ENCODE results near the gene NUCB1.
"Not testable (repeated sequence)": the region's sequence is repeated elsewhere in the genome, so short reads cannot be mapped to it uniquely, and the experiment has no call there.

Gene NUCB1

GRCh38 chr19:48883726-48884125, 16.4 kb upstream of the NUCB1 start:
- H3K9me3 ChIP-seq (ENCODE audit: severe bottlenecking): peaks cover 2% of the 10 kb centered on the region
- no peaks in the 10 kb centered on the region for H3K36me3 ChIP-seq (ENCODE audit: low read depth)
- ATAC-seq (ENCODE audit: low read depth) (no peak), DNase-seq (ENCODE audit: low spot score) (no peak)
- TF ChIP-seq CTCF (IDR thresholded peaks at IDR 0.05; ENCODE audit: poor library complexity, severe bottlenecking): no peak
- no peaks in the 10 kb centered on the region for H3K27me3 ChIP-seq (ENCODE audit: insufficient read depth, poor library complexity, severe bottlenecking)
- H3K27ac ChIP-seq (ENCODE audit: poor library complexity, severe bottlenecking): no peak overlapping the region
- no peaks in the 10 kb centered on the region for H3K4me1 ChIP-seq (ENCODE audit: insufficient read depth, poor library complexity, severe bottlenecking)
- H3K4me3 ChIP-seq (ENCODE audit: severe bottlenecking): no peak overlapping the region

GRCh38 chr19:48887861-48888612, 12.1 kb upstream of the NUCB1 start:
- DNase-seq (ENCODE audit: low spot score) (no peak), ATAC-seq (ENCODE audit: low read depth) (no peak)
- no peak for TF ChIP-seq CTCF (IDR thresholded peaks at IDR 0.05; ENCODE audit: poor library complexity, severe bottlenecking)
- H3K4me3 ChIP-seq (ENCODE audit: severe bottlenecking): no peak overlapping the region
- no peaks in the 10 kb centered on the region for H3K9me3 ChIP-seq (ENCODE audit: severe bottlenecking)
- no peak overlapping the region for H3K27ac ChIP-seq (ENCODE audit: poor library complexity, severe bottlenecking)
- H3K4me1 ChIP-seq (ENCODE audit: insufficient read depth, poor library complexity, severe bottlenecking): no peaks in the 10 kb centered on the region
- no peaks in the 10 kb centered on the region for H3K36me3 ChIP-seq (ENCODE audit: low read depth)
- H3K27me3 ChIP-seq (ENCODE audit: insufficient read depth, poor library complexity, severe bottlenecking): no peaks in the 10 kb centered on the region

GRCh38 chr19:48889496-48889895, 10.6 kb upstream of the NUCB1 start:
- DNase-seq (ENCODE audit: low spot score); H3K27ac ChIP-seq (ENCODE audit: poor library complexity, severe bottlenecking); H3K27me3 ChIP-seq (ENCODE audit: insufficient read depth, poor library complexity, severe bottlenecking); H3K4me3 ChIP-seq (ENCODE audit: severe bottlenecking); H3K9me3 ChIP-seq (ENCODE audit: severe bottlenecking); H3K36me3 ChIP-seq (ENCODE audit: low read depth); ATAC-seq (ENCODE audit: low read depth); H3K4me1 ChIP-seq (ENCODE audit: insufficient read depth, poor library complexity, severe bottlenecking): not testable (repeated sequence)

- H3K27me3 ChIP-seq (ENCODE audit: insufficient read depth, poor library complexity, severe bottlenecking): no peaks in the 10 kb centered on the region
- no peak for TF ChIP-seq CTCF (IDR thresholded peaks at IDR 0.05; ENCODE audit: poor library complexity, severe bottlenecking)
- no peak overlapping the region for H3K27ac ChIP-seq (ENCODE audit: poor library complexity, severe bottlenecking)
- no peaks in the 10 kb centered on the region for H3K4me1 ChIP-seq (ENCODE audit: insufficient read depth, poor library complexity, severe bottlenecking)
- no peaks in the 10 kb centered on the region for H3K9me3 ChIP-seq (ENCODE audit: severe bottlenecking)
- ATAC-seq (ENCODE audit: low read depth): no peak
- H3K36me3 ChIP-seq (ENCODE audit: low read depth): no peaks in the 10 kb centered on the region
- no peak for DNase-seq (ENCODE audit: low spot score)
- H3K4me3 ChIP-seq (ENCODE audit: severe bottlenecking): no peak overlapping the region
These were observed 9.6 kb upstream of the NUCB1 start for GRCh38 chr19:48890551-48890950.

- no peaks in the 10 kb centered on the region for H3K4me1 ChIP-seq (ENCODE audit: insufficient read depth, poor library complexity, severe bottlenecking)
- no peaks in the 10 kb centered on the region for H3K27me3 ChIP-seq (ENCODE audit: insufficient read depth, poor library complexity, severe bottlenecking)
- H3K4me3 ChIP-seq (ENCODE audit: severe bottlenecking): no peak overlapping the region
- no peak overlapping the region for H3K27ac ChIP-seq (ENCODE audit: poor library complexity, severe bottlenecking)
- no peak for TF ChIP-seq CTCF (IDR thresholded peaks at IDR 0.05; ENCODE audit: poor library complexity, severe bottlenecking)
- H3K36me3 ChIP-seq (ENCODE audit: low read depth): no peaks in the 10 kb centered on the region
- no peaks in the 10 kb centered on the region for H3K9me3 ChIP-seq (ENCODE audit: severe bottlenecking)
- DNase-seq (ENCODE audit: low spot score): no peak
- no peak for ATAC-seq (ENCODE audit: low read depth)
These were observed 4.9 kb upstream of the NUCB1 start for GRCh38 chr19:48895226-48895625.

Data from RWPE2 (cell line).